HL-60 (cell line): ENCODE measurements around the gene CMC1.

Experiments used
- CTCF ChIP-seq: IDR thresholded peaks from one replicate; pipeline ENCODE4 v1.5.1; 2011; ENCODE audit warnings: low read length, control low read depth, inconsistent platforms; ENCODE audit not compliant: insufficient read depth
- POLR2AphosphoS5 ChIP-seq: IDR thresholded peaks from 2 replicates; pipeline ENCODE4 v1.6.1; 2012; ENCODE audit warnings: low read depth
- SPI1 ChIP-seq: IDR thresholded peaks from 2 replicates; pipeline ENCODE4 v1.6.1; 2012; ENCODE audit warnings: low read depth, mild to moderate bottlenecking, borderline replicate concordance

- TF ChIP-seq CTCF (no peak), SPI1 (no peak), POLR2AphosphoS5 (no peak)
Observed at GRCh38 chr3:28291577-28291976, 50.2 kb downstream of the CMC1 start.
